IPS-11a (cell line): Measurements from ENCODE around the gene NXF3.
"Not testable (repeated sequence)": the region's sequence is repeated elsewhere in the genome, so short reads cannot be mapped to it uniquely, and the experiment has no call there.

Source experiments
- H3K4me3 ChIP-seq: one replicate; pipeline ENCODE4 v1.5.1; 2013; ENCODE audit warnings: low read depth, low read length, control low read depth

NXF3 gene

GRCh38 chrX:103052625-103053024, 40.3 kb downstream of the NXF3 start:
- H3K4me3 ChIP-seq = no peak overlapping the region

- H3K4me3 ChIP-seq = no peak overlapping the region
These were observed 41.6 kb downstream of the NXF3 start for GRCh38 chrX:103051260-103051789.

GRCh38 chrX:103033371-103033770, 59.6 kb downstream of the NXF3 start:
- not testable (repeated sequence) for H3K4me3 ChIP-seq
